ENCODE measurements around the gene CEP83.
"Not testable (repeated sequence)": the region's sequence is repeated elsewhere in the genome, so short reads cannot be mapped to it uniquely, and the experiment has no call there.

Gene CEP83

DNA sequence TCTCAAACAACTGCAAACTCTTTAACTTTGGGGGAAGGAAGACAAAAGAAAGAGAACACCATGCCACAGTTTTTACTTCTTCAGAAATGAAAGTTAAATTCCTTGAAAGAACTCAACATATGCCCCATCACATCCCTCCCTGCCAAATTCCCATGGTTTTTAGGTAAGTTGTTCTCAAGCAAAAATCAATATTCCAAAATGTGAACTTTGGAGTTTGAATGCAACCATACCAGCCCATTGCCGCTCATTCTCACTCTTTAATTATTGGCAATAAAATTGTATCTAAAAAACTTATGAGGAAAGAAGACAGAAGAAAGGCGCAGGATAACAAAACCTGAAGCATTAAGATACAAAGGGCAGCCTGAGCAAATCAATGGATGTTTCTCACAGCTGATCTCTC, 31.8 kb upstream of the CEP83 start:
- Histone ChIP-seq H3K4me2 (no peak overlapping the region), H3K27me3 (no peaks in the 10 kb centered on the region), H3K27ac (no peak overlapping the region), H3K4me1 (no peaks in the 10 kb centered on the region), H3K9me3 (no peaks in the 10 kb centered on the region), H3K4me3 (no peak overlapping the region), H4K20me1 (no peaks in the 10 kb centered on the region), H3K36me3 (no peaks in the 10 kb centered on the region), H3K9ac (no peak overlapping the region)
- TF ChIP-seq Cebpa-rat (IDR thresholded peaks at IDR 0.05) = no peak

GRCh38 chr12:94488463-94488862, 28.8 kb upstream of the CEP83 start:
- no peaks in the 10 kb centered on the region for H3K27me3 ChIP-seq
- no peak overlapping the region for H3K27ac ChIP-seq
- TF ChIP-seq Cebpa-rat (IDR thresholded peaks at IDR 0.05) = no peak
- no peaks in the 10 kb centered on the region for H3K4me1 ChIP-seq
- no peak overlapping the region for H3K9ac ChIP-seq
- no peak overlapping the region for H3K4me2 ChIP-seq
- no peak overlapping the region for H3K4me3 ChIP-seq
- H3K9me3 ChIP-seq = no peaks in the 10 kb centered on the region
- H3K36me3 ChIP-seq = no peaks in the 10 kb centered on the region
- H4K20me1 ChIP-seq = no peaks in the 10 kb centered on the region

- no peak overlapping the region for H3K9ac ChIP-seq
- no peak overlapping the region for H3K4me2 ChIP-seq
- no peak for TF ChIP-seq Cebpa-rat (IDR thresholded peaks at IDR 0.05)
These were observed 22.1 kb upstream of the CEP83 start for GRCh38 chr12:94481734-94482133.

GRCh38 chr12:94469522-94469921, 9.9 kb upstream of the CEP83 start:
- Histone ChIP-seq H3K9ac (no peak overlapping the region), H3K4me2 (no peak overlapping the region), H4K20me1 (no peaks in the 10 kb centered on the region), H3K4me1 (no peaks in the 10 kb centered on the region), H3K36me3 (no peaks in the 10 kb centered on the region), H3K27ac (no peak overlapping the region), H3K27me3 (no peaks in the 10 kb centered on the region), H3K4me3 (no peak overlapping the region), H3K9me3 (no peaks in the 10 kb centered on the region)
- no peak for TF ChIP-seq Cebpa-rat (IDR thresholded peaks at IDR 0.05)

More at GRCh38 chr12:94481734-94482133, 22.1 kb upstream of the CEP83 start:
- H3K36me3 ChIP-seq = no peaks in the 10 kb centered on the region
- H3K4me3 ChIP-seq = no peak overlapping the region
- H4K20me1 ChIP-seq = no peaks in the 10 kb centered on the region
- H3K9me3 ChIP-seq = no peaks in the 10 kb centered on the region
- no peaks in the 10 kb centered on the region for H3K27me3 ChIP-seq
- no peaks in the 10 kb centered on the region for H3K4me1 ChIP-seq
- H3K27ac ChIP-seq = no peak overlapping the region

DNA sequence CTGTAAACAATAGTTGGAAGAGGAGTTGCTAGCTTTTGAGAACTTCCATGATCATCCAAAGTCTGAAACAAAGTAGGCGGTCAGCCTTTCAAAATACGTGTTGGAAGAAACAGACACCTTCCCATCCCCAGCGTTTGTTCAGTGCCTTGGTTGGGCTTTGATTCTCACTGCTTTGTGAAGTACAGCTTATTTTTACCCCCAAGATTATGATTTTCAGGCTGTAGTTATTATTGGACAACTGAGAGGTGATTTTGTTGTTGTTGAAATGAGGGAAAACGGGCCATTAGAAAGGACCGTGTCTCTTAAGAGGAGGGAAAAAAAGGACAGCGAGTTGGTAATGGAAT, 921 bp upstream of the CEP83 start:
- H3K36me3 ChIP-seq = no peaks in the 10 kb centered on the region; the same call in 1 of the 2 replicates
- peaks cover 24% of the 10 kb centered on the region for H3K4me1 ChIP-seq
- peak overlapping the region; percentile 78 for H3K4me2 ChIP-seq
- H3K9me3 ChIP-seq = peaks cover 14% of the 10 kb centered on the region
- H3K27ac ChIP-seq = peak overlapping the region; percentile 87; the same call in 1 of the 2 replicates
- TF ChIP-seq Cebpa-rat (IDR thresholded peaks at IDR 0.05) = no peak
- H3K9ac ChIP-seq = peak overlapping the region; percentile 87
- H3K4me3 ChIP-seq = peak overlapping the region; percentile 93
- no peaks in the 10 kb centered on the region for H4K20me1 ChIP-seq
- H3K27me3 ChIP-seq = no peaks in the 10 kb centered on the region

- H3K4me1 ChIP-seq = peaks cover 24% of the 10 kb centered on the region
- H4K20me1 ChIP-seq = no peaks in the 10 kb centered on the region
- H3K4me2 ChIP-seq = peak overlapping the region; percentile 78
- no peaks in the 10 kb centered on the region for H3K27me3 ChIP-seq
- peak overlapping the region; percentile 87 for H3K27ac ChIP-seq
- H3K9me3 ChIP-seq = peaks cover 28% of the 10 kb centered on the region
- peak overlapping the region; percentile 93 for H3K4me3 ChIP-seq
- H3K9ac ChIP-seq = peak overlapping the region; percentile 87
- peaks cover 14% of the 10 kb centered on the region for H3K36me3 ChIP-seq
- TF ChIP-seq Cebpa-rat (IDR thresholded peaks at IDR 0.05) = no peak
These were observed 565 bp downstream of the CEP83 start for GRCh38 chr12:94458877-94459727.

DNA sequence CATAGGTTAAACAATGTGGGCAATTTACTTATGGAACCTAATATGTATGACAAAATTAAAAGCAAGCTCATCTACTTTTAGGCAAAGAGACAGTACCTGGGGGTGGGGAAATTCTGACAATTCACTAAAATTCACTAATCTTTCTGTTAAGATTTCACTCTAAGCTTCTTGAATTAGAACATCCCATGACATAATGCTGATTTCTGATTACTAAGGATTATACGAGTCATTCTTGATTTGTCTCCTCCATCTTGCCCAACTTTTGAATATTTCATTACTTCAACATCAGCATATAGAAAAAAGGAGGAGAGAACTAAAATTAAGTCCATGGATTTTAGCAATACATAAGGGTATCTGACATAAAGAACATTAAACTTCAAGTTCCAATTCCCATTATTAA, 2.4 kb downstream of the CEP83 start:
- Histone ChIP-seq H3K9me3 (peaks cover 40% of the 10 kb centered on the region), H3K9ac (no peak overlapping the region), H4K20me1 (no peaks in the 10 kb centered on the region), H3K27me3 (no peaks in the 10 kb centered on the region), H3K4me2 (no peak overlapping the region), H3K4me3 (no peak overlapping the region), H3K36me3 (peaks cover 20% of the 10 kb centered on the region), H3K27ac (no peak overlapping the region), H3K4me1 (peaks cover 24% of the 10 kb centered on the region)
- no peak for TF ChIP-seq Cebpa-rat (IDR thresholded peaks at IDR 0.05)

GRCh38 chr12:94454318-94454717, 5.3 kb downstream of the CEP83 start:
- H3K27me3 ChIP-seq, H4K20me1 ChIP-seq, H3K27ac ChIP-seq, H3K4me2 ChIP-seq, H3K4me3 ChIP-seq, H3K9ac ChIP-seq: not testable (repeated sequence)
- Histone ChIP-seq H3K4me1 (peaks cover 18% of the 10 kb centered on the region), H3K36me3 (peaks cover 26% of the 10 kb centered on the region), H3K9me3 (peaks cover 40% of the 10 kb centered on the region)

- H3K36me3 ChIP-seq = peaks cover 16% of the 10 kb centered on the region
- H3K4me1 ChIP-seq = no peaks in the 10 kb centered on the region
- H3K4me3 ChIP-seq = no peak overlapping the region
- H3K27ac ChIP-seq = no peak overlapping the region
- no peak overlapping the region for H3K9ac ChIP-seq
- H4K20me1 ChIP-seq = no peaks in the 10 kb centered on the region; the same call in 1 of the 2 replicates
- no peak for TF ChIP-seq Cebpa-rat (IDR thresholded peaks at IDR 0.05)
- no peak overlapping the region for H3K4me2 ChIP-seq
- H3K27me3 ChIP-seq = no peaks in the 10 kb centered on the region
- peaks cover 37% of the 10 kb centered on the region for H3K9me3 ChIP-seq
These were observed 14.0 kb downstream of the CEP83 start for GRCh38 chr12:94445662-94446061.

- H3K27ac ChIP-seq = no peak overlapping the region
- no peaks in the 10 kb centered on the region for H3K36me3 ChIP-seq
- no peak overlapping the region for H3K4me2 ChIP-seq
- no peak overlapping the region for H3K4me3 ChIP-seq
- no peak overlapping the region for H3K9ac ChIP-seq
- H3K27me3 ChIP-seq = no peaks in the 10 kb centered on the region
- H3K9me3 ChIP-seq = peaks cover 47% of the 10 kb centered on the region
- peaks cover 19% of the 10 kb centered on the region; the same call in 1 of the 2 replicates for H4K20me1 ChIP-seq
- TF ChIP-seq Cebpa-rat (IDR thresholded peaks at IDR 0.05) = no peak
- peaks cover 14% of the 10 kb centered on the region for H3K4me1 ChIP-seq
These were observed 22.4 kb downstream of the CEP83 start for GRCh38 chr12:94437303-94437702.

Data from BLaER1 (cell line).